OCI-LY7 (cell line): Measurements from ENCODE around the gene UBE2G1.

Experiments
- EZH2phosphoT487 ChIP-seq: fragments of 200-600 bp; sonication (generic); IDR thresholded peaks from 2 replicates; pipeline ENCODE4 v1.6.1; 2018; ENCODE audit warnings: low read depth, borderline replicate concordance, mild to moderate bottlenecking, mixed run types, antibody characterized with exemption, low read length, moderate library complexity, mixed read lengths
- TF ChIP-seq, protein P1 (sequence below): fragments of 200-600 bp; sonication (generic); conservative IDR thresholded peaks from 2 replicates; pipeline ENCODE4 v1.5.1; 2014; ENCODE audit warnings: mild to moderate bottlenecking, antibody characterized with exemption, low read length, moderate library complexity, mixed read lengths

DNA sequence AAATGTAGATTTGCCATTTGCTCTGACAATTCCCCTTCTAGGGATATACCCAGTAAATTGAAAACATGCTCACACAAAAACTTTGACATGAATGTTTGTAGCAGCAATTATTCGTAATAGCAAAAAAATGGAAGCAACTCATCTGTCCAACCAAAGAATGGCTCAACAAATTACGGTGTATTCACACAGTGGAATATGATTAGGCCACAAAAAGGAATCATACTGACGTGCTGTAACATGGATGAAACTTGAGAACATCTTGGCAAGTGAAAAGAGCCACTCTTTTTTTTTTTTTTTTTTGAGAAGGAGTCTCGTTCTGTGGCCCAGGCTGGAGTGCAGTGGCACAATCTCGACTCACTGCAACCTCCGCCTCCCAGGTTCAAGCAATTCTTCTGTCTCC, 43.2 kb upstream of the UBE2G1 start:
- TF ChIP-seq, protein P1, sequence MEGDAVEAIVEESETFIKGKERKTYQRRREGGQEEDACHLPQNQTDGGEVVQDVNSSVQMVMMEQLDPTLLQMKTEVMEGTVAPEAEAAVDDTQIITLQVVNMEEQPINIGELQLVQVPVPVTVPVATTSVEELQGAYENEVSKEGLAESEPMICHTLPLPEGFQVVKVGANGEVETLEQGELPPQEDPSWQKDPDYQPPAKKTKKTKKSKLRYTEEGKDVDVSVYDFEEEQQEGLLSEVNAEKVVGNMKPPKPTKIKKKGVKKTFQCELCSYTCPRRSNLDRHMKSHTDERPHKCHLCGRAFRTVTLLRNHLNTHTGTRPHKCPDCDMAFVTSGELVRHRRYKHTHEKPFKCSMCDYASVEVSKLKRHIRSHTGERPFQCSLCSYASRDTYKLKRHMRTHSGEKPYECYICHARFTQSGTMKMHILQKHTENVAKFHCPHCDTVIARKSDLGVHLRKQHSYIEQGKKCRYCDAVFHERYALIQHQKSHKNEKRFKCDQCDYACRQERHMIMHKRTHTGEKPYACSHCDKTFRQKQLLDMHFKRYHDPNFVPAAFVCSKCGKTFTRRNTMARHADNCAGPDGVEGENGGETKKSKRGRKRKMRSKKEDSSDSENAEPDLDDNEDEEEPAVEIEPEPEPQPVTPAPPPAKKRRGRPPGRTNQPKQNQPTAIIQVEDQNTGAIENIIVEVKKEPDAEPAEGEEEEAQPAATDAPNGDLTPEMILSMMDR: no peak
- TF ChIP-seq EZH2phosphoT487: no peak
